DND-41 (cell line): Measurements from ENCODE around the gene ATP9A.

Experiments used
- ATAC-seq: fragments of 200-7000 bp; cut with Tn5 transposase; 3 replicates; pipeline ENCODE4 v1.9.1; 2021; ENCODE audit warnings: low read depth; ENCODE audit not compliant: insufficient read depth
- DNase-seq: peaks from one replicate; pipeline ENCODE4 v3.0.0-alpha.2; 2020
- H2AFZ ChIP-seq: 2 replicates; pipeline ENCODE4 v1.6.0; 2012; ENCODE audit warnings: low read depth, low read length
- H3K27ac ChIP-seq: 2 replicates; pipeline ENCODE4 v1.5.1; 2012; ENCODE audit warnings: low read length, inconsistent platforms
- H3K27me3 ChIP-seq: fragments of 200-600 bp; sonication (generic); 2 replicates; pipeline ENCODE4 v1.6.0; 2012; ENCODE audit warnings: low read length, mild to moderate bottlenecking, inconsistent platforms; ENCODE audit not compliant: insufficient read depth, poor library complexity
- H3K36me3 ChIP-seq: 2 replicates; pipeline ENCODE4 v1.5.1; 2012; ENCODE audit warnings: low read length, inconsistent platforms; ENCODE audit not compliant: insufficient read depth
- H3K4me1 ChIP-seq: 2 replicates; pipeline ENCODE4 v1.5.1; 2012; ENCODE audit warnings: mild to moderate bottlenecking, low read length; ENCODE audit not compliant: insufficient read depth
- H3K4me2 ChIP-seq: 2 replicates; pipeline ENCODE4 v1.6.0; 2012; ENCODE audit warnings: mild to moderate bottlenecking, moderate library complexity, low read length, inconsistent platforms; ENCODE audit not compliant: insufficient read depth
- H3K4me3 ChIP-seq, 2 experiments: fragments of 200-600 bp in 1 of 2; shearing (Covaris generic) in 1 of 2; 2 replicates each; pipeline ENCODE4 v1.5.1; 2012 to 2016; ENCODE audit warnings: inconsistent platforms in 2 of 2, low read length in 2 of 2, mild to moderate bottlenecking in 2 of 2, low read depth in 1 of 2, moderate library complexity in 1 of 2
- H3K79me2 ChIP-seq: 2 replicates; pipeline ENCODE4 v1.6.0; 2012; ENCODE audit warnings: low read length, inconsistent platforms; ENCODE audit not compliant: insufficient read depth
- H3K9ac ChIP-seq: 2 replicates; pipeline ENCODE4 v1.6.0; 2012; ENCODE audit warnings: low read depth, mild to moderate bottlenecking, inconsistent platforms, low read length, moderate library complexity
- H3K9me3 ChIP-seq: 2 replicates; pipeline ENCODE4 v1.5.1; 2012; ENCODE audit warnings: low read length, moderate library complexity, mild to moderate bottlenecking, inconsistent platforms; ENCODE audit not compliant: insufficient read depth, severe bottlenecking
- H4K20me1 ChIP-seq: 2 replicates; pipeline ENCODE4 v1.6.0; 2012; ENCODE audit warnings: low read length; ENCODE audit not compliant: insufficient read depth
- CTCF ChIP-seq: IDR thresholded peaks from 2 replicates; pipeline ENCODE4 v1.5.1; 2012; ENCODE audit warnings: borderline replicate concordance, low read length, moderate library complexity, mild to moderate bottlenecking; ENCODE audit not compliant: poor library complexity, severe bottlenecking; ENCODE audit errors: extremely low read depth
- EZH2 ChIP-seq: IDR thresholded peaks from 3 replicates; pipeline ENCODE4 v1.6.1; 2012; ENCODE audit warnings: borderline replicate concordance, low read depth, mild to moderate bottlenecking, moderate library complexity, low read length, inconsistent platforms; ENCODE audit not compliant: severe bottlenecking

Gene ATP9A

GRCh38 chr20:51750037-51750769, 18.0 kb downstream of the ATP9A start:
- ATAC-seq (no peak), DNase-seq (no peak)
- H3K36me3 ChIP-seq = no peaks in the 10 kb centered on the region
- H3K9ac ChIP-seq = no peak overlapping the region
- H3K9me3 ChIP-seq = no peaks in the 10 kb centered on the region
- H3K27me3 ChIP-seq = no peaks in the 10 kb centered on the region
- H3K79me2 ChIP-seq = no peaks in the 10 kb centered on the region
- TF ChIP-seq EZH2 = no peak
- no peak for TF ChIP-seq CTCF
- H3K4me3 ChIP-seq = no peak overlapping the region
- no peak overlapping the region for H2AFZ ChIP-seq
- no peak overlapping the region for H3K27ac ChIP-seq
- H3K4me1 ChIP-seq = no peaks in the 10 kb centered on the region
- H3K4me2 ChIP-seq = no peak overlapping the region
- H4K20me1 ChIP-seq = no peaks in the 10 kb centered on the region; the same call in 1 of the 2 replicates

- no peak overlapping the region for H3K4me2 ChIP-seq
- H3K36me3 ChIP-seq = no peaks in the 10 kb centered on the region
- no peak for ATAC-seq
These were observed 18.5 kb downstream of the ATP9A start for GRCh38 chr20:51749674-51750036.

GRCh38 chr20:51747182-51747911, 20.8 kb downstream of the ATP9A start:
- H3K4me1 ChIP-seq = no peaks in the 10 kb centered on the region
- H4K20me1 ChIP-seq = no peaks in the 10 kb centered on the region; the same call in 1 of the 2 replicates
- no peaks in the 10 kb centered on the region for H3K27me3 ChIP-seq
- H3K36me3 ChIP-seq = no peaks in the 10 kb centered on the region
- TF ChIP-seq CTCF (no peak), EZH2 (no peak)
- no peak overlapping the region for H3K4me3 ChIP-seq
- H3K79me2 ChIP-seq = no peaks in the 10 kb centered on the region
- no peak overlapping the region for H3K4me2 ChIP-seq
- no peak for ATAC-seq
- no peak for DNase-seq
- no peak overlapping the region for H2AFZ ChIP-seq
- no peaks in the 10 kb centered on the region for H3K9me3 ChIP-seq
- H3K9ac ChIP-seq = no peak overlapping the region
- no peak overlapping the region for H3K27ac ChIP-seq

More at GRCh38 chr20:51749674-51750036, 18.5 kb downstream of the ATP9A start:
- no peaks in the 10 kb centered on the region for H3K27me3 ChIP-seq
- no peak for DNase-seq
- H2AFZ ChIP-seq = no peak overlapping the region
- no peak overlapping the region for H3K27ac ChIP-seq
- no peak overlapping the region for H3K9ac ChIP-seq
- H3K4me1 ChIP-seq = no peaks in the 10 kb centered on the region
- H3K9me3 ChIP-seq = no peaks in the 10 kb centered on the region
- no peaks in the 10 kb centered on the region for H3K79me2 ChIP-seq
- TF ChIP-seq EZH2 (no peak), CTCF (no peak)
- no peak overlapping the region for H3K4me3 ChIP-seq
- H4K20me1 ChIP-seq = no peaks in the 10 kb centered on the region; the same call in 1 of the 2 replicates
